Measurements from ENCODE around the gene RNF130. TPM values are rescaled to one million over a fixed set of nuclear protein-coding genes. Genes with fewer than 3 reads are reported as not detected.
A peak's percentile ranks its signal among the peaks of the same experiment; 100 is the strongest.

RNF130 gene
- total and polyA plus RNA-seq, 2 of the 13 experiments (the other 11 are each of a cell fraction or from before 2014, with no cell fraction given): 28.2 to 28.3 TPM

DNA sequence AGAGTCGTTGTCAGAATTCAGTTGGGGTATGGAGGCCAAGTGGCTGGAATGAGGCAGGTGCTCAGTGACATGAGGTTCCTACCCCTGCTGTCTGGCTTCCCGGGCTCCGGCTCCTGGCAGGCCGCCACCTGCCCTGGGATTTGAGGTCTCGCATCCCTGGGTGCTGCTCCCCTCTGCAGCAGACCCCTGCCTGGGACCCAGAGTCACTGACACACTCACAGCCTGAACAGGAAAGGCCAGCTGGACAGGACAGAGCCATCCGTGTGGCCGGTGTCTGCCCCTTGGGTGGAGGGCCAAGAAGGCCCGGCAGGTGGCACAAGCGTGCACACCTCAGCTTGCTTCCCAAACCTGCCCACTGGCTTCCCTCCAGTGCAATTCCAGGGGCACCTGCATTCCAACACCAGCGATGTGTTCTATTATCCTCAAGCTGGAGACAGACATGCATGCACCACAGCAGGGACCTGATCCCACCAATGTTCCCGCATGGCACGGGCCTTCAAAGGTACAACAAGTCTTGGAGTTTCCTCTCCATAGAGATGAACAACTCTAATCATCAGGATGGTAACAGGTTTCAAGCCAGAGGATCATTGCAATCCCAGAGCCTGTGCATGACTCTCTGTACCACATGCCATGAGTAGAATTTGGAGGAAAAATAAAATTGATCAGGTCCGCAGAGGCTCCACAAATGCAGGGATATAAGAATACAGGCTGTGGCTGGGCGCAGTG is 45.6 kb upstream of the RNF130 start (continued):
- TF ChIP-seq ZBTB2 (CRISPR knock-in tag; IDR thresholded peaks at IDR 0.05; ENCODE audit: low read depth) (no peak), HOMEZ (CRISPR knock-in tag; IDR thresholded peaks at IDR 0.05; ENCODE audit: low read depth) (no peak), ZSCAN29 (CRISPR knock-in tag; conservative IDR thresholded peaks at IDR 0.05) (no peak), ZNF10 (CRISPR knock-in tag; IDR thresholded peaks at IDR 0.05; ENCODE audit: borderline replicate concordance, low read depth) (no peak), GFI1 (CRISPR knock-in tag; IDR thresholded peaks at IDR 0.05; ENCODE audit: borderline replicate concordance) (no peak), HHEX (CRISPR knock-in tag; IDR thresholded peaks at IDR 0.05) (no peak), LCORL (IDR thresholded peaks at IDR 0.05) (no peak), LCORL (CRISPR knock-in tag; IDR thresholded peaks at IDR 0.05) (no peak), ZNF772 (CRISPR knock-in tag; IDR thresholded peaks at IDR 0.05) (no peak), SMC3 (IDR thresholded peaks at IDR 0.05; ENCODE audit: low read length) (peak; percentile 19; the same call in 1 of the 2 replicates), ZNF205 (CRISPR knock-in tag; IDR thresholded peaks at IDR 0.05) (no peak), CBX1 (IDR thresholded peaks at IDR 0.05; ENCODE audit: low read depth) (no peak), RAD21 (CRISPR knock-in tag; IDR thresholded peaks at IDR 0.05) (peak; percentile 19; the same call in 1 of the 2 replicates), ERF (CRISPR knock-in tag; IDR thresholded peaks at IDR 0.05) (no peak), ZFP41 (CRISPR knock-in tag; IDR thresholded peaks at IDR 0.05; ENCODE audit: borderline replicate concordance) (no peak)
- TF ChIP-seq, protein P1, sequence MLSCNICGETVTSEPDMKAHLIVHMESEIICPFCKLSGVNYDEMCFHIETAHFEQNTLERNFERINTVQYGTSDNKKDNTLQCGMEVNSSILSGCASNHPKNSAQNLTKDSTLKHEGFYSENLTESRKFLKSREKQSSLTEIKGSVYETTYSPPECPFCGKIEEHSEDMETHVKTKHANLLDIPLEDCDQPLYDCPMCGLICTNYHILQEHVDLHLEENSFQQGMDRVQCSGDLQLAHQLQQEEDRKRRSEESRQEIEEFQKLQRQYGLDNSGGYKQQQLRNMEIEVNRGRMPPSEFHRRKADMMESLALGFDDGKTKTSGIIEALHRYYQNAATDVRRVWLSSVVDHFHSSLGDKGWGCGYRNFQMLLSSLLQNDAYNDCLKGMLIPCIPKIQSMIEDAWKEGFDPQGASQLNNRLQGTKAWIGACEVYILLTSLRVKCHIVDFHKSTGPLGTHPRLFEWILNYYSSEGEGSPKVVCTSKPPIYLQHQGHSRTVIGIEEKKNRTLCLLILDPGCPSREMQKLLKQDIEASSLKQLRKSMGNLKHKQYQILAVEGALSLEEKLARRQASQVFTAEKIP (CRISPR knock-in tag; IDR thresholded peaks at IDR 0.05; ENCODE audit: borderline replicate concordance): no peak
- TF ChIP-seq, protein P2, sequence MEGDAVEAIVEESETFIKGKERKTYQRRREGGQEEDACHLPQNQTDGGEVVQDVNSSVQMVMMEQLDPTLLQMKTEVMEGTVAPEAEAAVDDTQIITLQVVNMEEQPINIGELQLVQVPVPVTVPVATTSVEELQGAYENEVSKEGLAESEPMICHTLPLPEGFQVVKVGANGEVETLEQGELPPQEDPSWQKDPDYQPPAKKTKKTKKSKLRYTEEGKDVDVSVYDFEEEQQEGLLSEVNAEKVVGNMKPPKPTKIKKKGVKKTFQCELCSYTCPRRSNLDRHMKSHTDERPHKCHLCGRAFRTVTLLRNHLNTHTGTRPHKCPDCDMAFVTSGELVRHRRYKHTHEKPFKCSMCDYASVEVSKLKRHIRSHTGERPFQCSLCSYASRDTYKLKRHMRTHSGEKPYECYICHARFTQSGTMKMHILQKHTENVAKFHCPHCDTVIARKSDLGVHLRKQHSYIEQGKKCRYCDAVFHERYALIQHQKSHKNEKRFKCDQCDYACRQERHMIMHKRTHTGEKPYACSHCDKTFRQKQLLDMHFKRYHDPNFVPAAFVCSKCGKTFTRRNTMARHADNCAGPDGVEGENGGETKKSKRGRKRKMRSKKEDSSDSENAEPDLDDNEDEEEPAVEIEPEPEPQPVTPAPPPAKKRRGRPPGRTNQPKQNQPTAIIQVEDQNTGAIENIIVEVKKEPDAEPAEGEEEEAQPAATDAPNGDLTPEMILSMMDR (CRISPR knock-in tag; IDR thresholded peaks at IDR 0.05): peak; percentile 76
- TF ChIP-seq, protein P3, sequence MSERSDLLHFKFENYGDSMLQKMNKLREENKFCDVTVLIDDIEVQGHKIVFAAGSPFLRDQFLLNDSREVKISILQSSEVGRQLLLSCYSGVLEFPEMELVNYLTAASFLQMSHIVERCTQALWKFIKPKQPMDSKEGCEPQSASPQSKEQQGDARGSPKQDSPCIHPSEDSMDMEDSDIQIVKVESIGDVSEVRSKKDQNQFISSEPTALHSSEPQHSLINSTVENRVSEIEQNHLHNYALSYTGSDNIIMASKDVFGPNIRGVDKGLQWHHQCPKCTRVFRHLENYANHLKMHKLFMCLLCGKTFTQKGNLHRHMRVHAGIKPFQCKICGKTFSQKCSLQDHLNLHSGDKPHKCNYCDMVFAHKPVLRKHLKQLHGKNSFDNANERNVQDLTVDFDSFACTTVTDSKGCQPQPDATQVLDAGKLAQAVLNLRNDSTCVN (CRISPR knock-in tag; IDR thresholded peaks at IDR 0.05; ENCODE audit: borderline replicate concordance): no peak
